Upper lobe of left lung (tissue), 4 donors: ENCODE measurements around the gene CASS4.

Source experiments
- EP300 ChIP-seq, 4 donors: sonication (generic); formaldehyde crosslinking; IDR thresholded peaks; one replicate each; pipeline ENCODE4 v1.5.1; 2017; ENCODE audit warnings: antibody characterized with exemption in 4 of 4, control low read depth in 2 of 4
- POLR2A ChIP-seq, 4 donors: fragments of 450-650 bp; IDR thresholded peaks; one replicate each; pipeline ENCODE4 v1.5.1; 2016 to 2017; ENCODE audit warnings: antibody characterized with exemption in 4 of 4, mild to moderate bottlenecking in 2 of 4
- POLR2AphosphoS5 ChIP-seq, 2 donors: sonication (generic); formaldehyde crosslinking; IDR thresholded peaks; one replicate each; pipeline ENCODE4 v1.5.1; 2017; ENCODE audit warnings: antibody characterized with exemption in 2 of 2
- TF ChIP-seq, protein P1 (sequence below), 6 experiments: fragments of 450-650 bp in 4 of 6; fragments of 200-600 bp in 2 of 6; sonication (generic) in 2 of 6; IDR thresholded peaks; one replicate each; pipeline ENCODE4 v1.5.1; 2016 to 2019; ENCODE audit warnings: antibody characterized with exemption in 6 of 6

DNA sequence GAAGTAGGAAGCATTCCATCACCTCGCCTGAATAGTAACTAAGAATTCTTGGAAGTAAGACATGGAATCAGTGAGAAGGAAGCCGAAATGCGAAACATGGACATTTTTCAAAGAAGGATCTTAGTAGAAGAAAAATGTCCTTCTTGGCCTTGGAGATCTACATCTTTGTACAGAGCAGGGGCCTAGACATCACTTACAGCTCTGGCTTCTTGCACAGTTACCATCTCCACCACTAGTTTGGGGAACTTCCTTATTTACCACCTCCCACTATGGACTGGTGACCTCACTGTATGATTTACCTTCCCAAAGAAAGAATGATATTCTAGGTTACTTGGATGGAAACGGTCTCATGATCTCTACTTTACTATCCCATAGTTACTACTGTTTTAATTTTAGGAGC is 15.7 kb downstream of the CASS4 start:
- TF ChIP-seq, protein P1, sequence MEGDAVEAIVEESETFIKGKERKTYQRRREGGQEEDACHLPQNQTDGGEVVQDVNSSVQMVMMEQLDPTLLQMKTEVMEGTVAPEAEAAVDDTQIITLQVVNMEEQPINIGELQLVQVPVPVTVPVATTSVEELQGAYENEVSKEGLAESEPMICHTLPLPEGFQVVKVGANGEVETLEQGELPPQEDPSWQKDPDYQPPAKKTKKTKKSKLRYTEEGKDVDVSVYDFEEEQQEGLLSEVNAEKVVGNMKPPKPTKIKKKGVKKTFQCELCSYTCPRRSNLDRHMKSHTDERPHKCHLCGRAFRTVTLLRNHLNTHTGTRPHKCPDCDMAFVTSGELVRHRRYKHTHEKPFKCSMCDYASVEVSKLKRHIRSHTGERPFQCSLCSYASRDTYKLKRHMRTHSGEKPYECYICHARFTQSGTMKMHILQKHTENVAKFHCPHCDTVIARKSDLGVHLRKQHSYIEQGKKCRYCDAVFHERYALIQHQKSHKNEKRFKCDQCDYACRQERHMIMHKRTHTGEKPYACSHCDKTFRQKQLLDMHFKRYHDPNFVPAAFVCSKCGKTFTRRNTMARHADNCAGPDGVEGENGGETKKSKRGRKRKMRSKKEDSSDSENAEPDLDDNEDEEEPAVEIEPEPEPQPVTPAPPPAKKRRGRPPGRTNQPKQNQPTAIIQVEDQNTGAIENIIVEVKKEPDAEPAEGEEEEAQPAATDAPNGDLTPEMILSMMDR (IDR thresholded peaks at IDR 0.05) = no peak
- TF ChIP-seq POLR2AphosphoS5 (IDR thresholded peaks at IDR 0.05) (no peak), EP300 (IDR thresholded peaks at IDR 0.05) (no peak), POLR2A (IDR thresholded peaks at IDR 0.05) (no peak)
